H1 (cell line): ENCODE measurements around the gene ABHD12. TPM values are rescaled to one million over a fixed set of nuclear protein-coding genes. Genes with fewer than 3 reads are reported as not detected.
A peak's percentile ranks its signal among the peaks of the same experiment; 100 is the strongest.

Experiments
- CTCF ChIA-PET: fragments of 300-600 bp; sonication (Branson Sonifier 250); formaldehyde crosslinking; loops from one replicate; lab custom pipeline; 2021; ENCODE audit not compliant: partially characterized antibody; lab: Charles Lee
- POLR2A ChIA-PET: fragments of 300-600 bp; sonication (Branson Sonifier 250); formaldehyde crosslinking; loops from one replicate; lab custom pipeline; 2021; ENCODE audit warnings: inconsistent platforms; ENCODE audit not compliant: partially characterized antibody; lab: Charles Lee
- DNase-seq, 2 experiments: peaks; one replicate each; pipeline versions ENCODE4 v3.0.0 to v3.0.0-alpha.2; 2010 to 2022; ENCODE audit warnings: low spot score in 2 of 2, low read depth in 1 of 2, mixed read lengths in 1 of 2
- FAIRE-seq: peaks from 2 replicates; lab custom pipeline; 2011; peaks lifted over from hg19 to GRCh38; lab: Jason Lieb, UNC
- H2AFZ ChIP-seq: 2 replicates; pipeline ENCODE4 v1.8.1; 2012; ENCODE audit warnings: low read length, inconsistent platforms
- H2AK5ac ChIP-seq: 2 replicates; pipeline ENCODE4 v1.6.1; 2013; ENCODE audit warnings: low read depth, low read length
- H2BK120ac ChIP-seq: replicated peaks from 2 replicates; pipeline ENCODE3; 2013; ENCODE audit warnings: low read depth, low read length, inconsistent platforms
- H2BK12ac ChIP-seq: 2 replicates; pipeline ENCODE4 v1.6.1; 2013; ENCODE audit warnings: low read depth, low read length
- H2BK15ac ChIP-seq: 2 replicates; pipeline ENCODE4 v1.6.1; 2013; ENCODE audit warnings: low read length
- H2BK20ac ChIP-seq: 2 replicates; pipeline ENCODE4 v1.6.1; 2013; ENCODE audit warnings: low read length
- H2BK5ac ChIP-seq: 2 replicates; pipeline ENCODE4 v1.6.1; 2013; ENCODE audit warnings: low read depth, low read length
- H3K14ac ChIP-seq: 2 replicates; pipeline ENCODE4 v1.6.1; 2013; ENCODE audit warnings: inconsistent platforms; ENCODE audit not compliant: insufficient read length
- H3K18ac ChIP-seq: 2 replicates; pipeline ENCODE4 v1.6.1; 2013; ENCODE audit warnings: low read length; ENCODE audit errors: extremely low read depth
- H3K23ac ChIP-seq: 2 replicates; pipeline ENCODE4 v1.6.1; 2013; ENCODE audit warnings: inconsistent platforms; ENCODE audit not compliant: insufficient read length
- H3K23me2 ChIP-seq: 2 replicates; pipeline ENCODE4 v1.6.1; 2013; ENCODE audit warnings: low read depth, low read length
- H3K27ac ChIP-seq: 2 replicates; pipeline ENCODE4 v1.6.1; 2011; ENCODE audit warnings: low read depth, low read length, inconsistent platforms
- H3K27me3 ChIP-seq, 4 experiments: replicated peaks in 1 of 4; 1 replicate in 1 of 4; 2 replicates in 3 of 4; pipeline versions ENCODE4 v1.6.1 to v1.8.1; 2011 to 2013; ENCODE audit warnings: low read length in 3 of 4, mild to moderate bottlenecking in 3 of 4, inconsistent platforms in 2 of 4, mixed read lengths in 2 of 4, moderate library complexity in 1 of 4; ENCODE audit not compliant: control insufficient read depth in 3 of 4, insufficient read depth in 3 of 4; ENCODE audit errors: extremely low read depth in 1 of 4
- H3K36me3 ChIP-seq, 4 experiments: 2 replicates each; pipeline versions ENCODE4 v1.6.1 to v1.8.1; 2011 to 2013; ENCODE audit warnings: mild to moderate bottlenecking in 4 of 4, low read length in 3 of 4, moderate library complexity in 2 of 4, control low read depth in 1 of 4, inconsistent platforms in 1 of 4; ENCODE audit not compliant: insufficient read depth in 4 of 4, control insufficient read depth in 2 of 4
- H3K4ac ChIP-seq: replicated peaks from 2 replicates; pipeline ENCODE3; 2013; ENCODE audit warnings: low read length, low read depth, mixed read lengths, inconsistent platforms; ENCODE audit not compliant: insufficient read length
- H3K4me1 ChIP-seq, 4 experiments: replicated peaks in 1 of 4; 1 replicate in 1 of 4; 2 replicates in 3 of 4; pipeline versions ENCODE4 v1.6.1 to v1.8.1; 2011 to 2013; ENCODE audit warnings: low read length in 3 of 4, inconsistent platforms in 2 of 4, mixed read lengths in 1 of 4; ENCODE audit not compliant: insufficient read depth in 4 of 4, control insufficient read depth in 3 of 4
- H3K4me2 ChIP-seq, 2 experiments: 2 replicates each; pipeline versions ENCODE4 v1.6.1 to v1.8.1; 2011 to 2013; ENCODE audit warnings: low read depth in 2 of 2, low read length in 2 of 2, control low read depth in 1 of 2, inconsistent platforms in 1 of 2, mild to moderate bottlenecking in 1 of 2; ENCODE audit not compliant: insufficient read depth in 1 of 2
- H3K4me3 ChIP-seq, 4 experiments: fragments of 200-600, 300-600 bp in 1 of 4; sonication (generic), shearing (Covaris generic), sonication (Bioruptor Twin) in 1 of 4; 2 replicates each; pipeline versions ENCODE4 v1.5.1 to v1.8.1; 2011 to 2016; ENCODE audit warnings: low read length in 4 of 4, low read depth in 3 of 4, control low read depth in 2 of 4, inconsistent platforms in 2 of 4, mild to moderate bottlenecking in 2 of 4, mixed read lengths in 1 of 4, moderate library complexity in 1 of 4; ENCODE audit not compliant: insufficient read depth in 2 of 4; ENCODE audit errors: extremely low read depth in 1 of 4
- H3K56ac ChIP-seq: replicated peaks from 2 replicates; pipeline ENCODE3; 2013; ENCODE audit warnings: low read depth, mild to moderate bottlenecking, mixed read lengths, low read length, inconsistent platforms; ENCODE audit not compliant: insufficient read length
- H3K79me1 ChIP-seq: 2 replicates; pipeline ENCODE4 v1.6.1; 2013; ENCODE audit warnings: low read depth, low read length, control low read depth
- H3K79me2 ChIP-seq, 2 experiments: 2 replicates each; pipeline versions ENCODE4 v1.6.1 to v1.8.1; 2012 to 2013; ENCODE audit warnings: low read length in 2 of 2, mild to moderate bottlenecking in 2 of 2, inconsistent platforms in 1 of 2; ENCODE audit not compliant: insufficient read depth in 2 of 2, control insufficient read depth in 1 of 2
- H3K9ac ChIP-seq, 4 experiments: replicated peaks in 1 of 4; 1 replicate in 1 of 4; 2 replicates in 3 of 4; pipeline versions ENCODE4 v1.6.1 to v1.8.1; 2011 to 2013; ENCODE audit warnings: low read depth in 3 of 4, low read length in 3 of 4, control low read depth in 2 of 4, mild to moderate bottlenecking in 2 of 4, moderate library complexity in 2 of 4, inconsistent platforms in 1 of 4; ENCODE audit errors: extremely low read depth in 1 of 4
- H3K9me3 ChIP-seq, 2 experiments: 2 replicates each; pipeline versions ENCODE4 v1.6.1 to v1.8.1; 2012 to 2013; ENCODE audit warnings: mild to moderate bottlenecking in 2 of 2, moderate library complexity in 2 of 2, control low read depth in 1 of 2, inconsistent platforms in 1 of 2, low read depth in 1 of 2, low read length in 1 of 2, mixed read lengths in 1 of 2; ENCODE audit not compliant: insufficient read depth in 2 of 2
- H4K20me1 ChIP-seq, 2 experiments: replicated peaks in 1 of 2; 2 replicates each; pipeline versions ENCODE3 to v1.8.1; 2011 to 2013; ENCODE audit warnings: inconsistent platforms in 2 of 2, low read length in 2 of 2, mild to moderate bottlenecking in 1 of 2; ENCODE audit not compliant: insufficient read depth in 2 of 2, control insufficient read depth in 1 of 2
- H4K5ac ChIP-seq: 2 replicates; pipeline ENCODE4 v1.6.1; 2013; ENCODE audit warnings: low read length, low read depth, mixed read lengths, inconsistent platforms; ENCODE audit not compliant: insufficient read length
- H4K8ac ChIP-seq: 2 replicates; pipeline ENCODE4 v1.8.0; 2013; ENCODE audit warnings: mild to moderate bottlenecking, moderate library complexity, low read length, inconsistent platforms; ENCODE audit not compliant: insufficient read depth; ENCODE audit errors: extremely low read depth
- H4K91ac ChIP-seq: replicated peaks from 2 replicates; pipeline ENCODE3; 2013; ENCODE audit warnings: low read length, mixed read lengths, inconsistent platforms; ENCODE audit not compliant: insufficient read length
- ATF2 ChIP-seq: IDR thresholded peaks from 2 replicates; pipeline ENCODE4 v1.6.1; 2012; ENCODE audit warnings: low read length, inconsistent platforms
- CBX5 ChIP-seq: fragments of 300-800, 300-1000 bp; sonication (generic); IDR thresholded peaks from 2 replicates; pipeline ENCODE4 v1.7.1; 2016; ENCODE audit warnings: antibody characterized with exemption, low read length, low read depth
- CREB1 ChIP-seq: IDR thresholded peaks from 2 replicates; pipeline ENCODE4 v1.6.1; 2012; ENCODE audit warnings: inconsistent platforms
- EGR1 ChIP-seq: IDR thresholded peaks from 2 replicates; pipeline ENCODE4 v1.6.1; 2011; ENCODE audit warnings: low read depth, low read length, borderline replicate concordance
- HDAC6 ChIP-seq: IDR thresholded peaks from one replicate; pipeline ENCODE4 v1.7.1; 2012; ENCODE audit warnings: low read depth, mild to moderate bottlenecking, inconsistent platforms, low read length, moderate library complexity
- MAX ChIP-seq: IDR thresholded peaks from 2 replicates; pipeline ENCODE4 v1.6.1; 2012; ENCODE audit warnings: inconsistent platforms
- POLR2A ChIP-seq, 2 experiments: IDR thresholded peaks; 1 replicate in 1 of 2; 2 replicates in 1 of 2; pipeline ENCODE4 v1.6.1; 2011; ENCODE audit warnings: low read depth in 2 of 2, low read length in 2 of 2, mild to moderate bottlenecking in 2 of 2; ENCODE audit errors: control extremely low read depth in 1 of 2
- RNF2 ChIP-seq: fragments of 200-900, 300-1000 bp; sonication (generic); IDR thresholded peaks from 2 replicates; pipeline ENCODE4 v1.7.1; 2016; ENCODE audit warnings: borderline replicate concordance, low read depth, mild to moderate bottlenecking, antibody characterized with exemption, low read length; ENCODE audit not compliant: poor library complexity, severe bottlenecking; ENCODE audit errors: missing control alignments
- SP1 ChIP-seq: IDR thresholded peaks from 2 replicates; pipeline ENCODE4 v1.6.1; 2011; ENCODE audit warnings: low read depth, low read length
- SUZ12 ChIP-seq: fragments of 200-600 bp; sonication (generic); IDR thresholded peaks from 2 replicates; pipeline ENCODE4 v1.6.1; 2012; ENCODE audit warnings: mild to moderate bottlenecking, inconsistent platforms, low read length, moderate library complexity, mixed read lengths
- ZNF274 ChIP-seq: IDR thresholded peaks from 2 replicates; pipeline ENCODE4 v1.7.0; 2012; ENCODE audit warnings: low read length, borderline replicate concordance; ENCODE audit errors: extremely low read depth
- WGBS, 2 experiments: shearing (Covaris generic) in 1 of 2; methylation state at CpG; one replicate each; pipeline versions ENCODE4 v1.1.6 to v1.1.7; 2013 to 2015; ENCODE audit warnings: low lambda C conversion rate in 2 of 2, mixed read lengths in 2 of 2, inconsistent platforms in 1 of 2, low coverage in 1 of 2, missing lambda C conversion rate in 1 of 2; ENCODE audit not compliant: insufficient replicate concordance in 2 of 2, insufficient coverage in 1 of 2, insufficient read length in 1 of 2; ENCODE audit errors: extremely low coverage in 1 of 2, missing lambda C conversion rate in 1 of 2; 5-methylcytosine and 5-hydroxymethylcytosine counted together
- polyA plus RNA-seq, 7 experiments: library from polyadenylated mRNA; depleted of rRNA in 3 of 7; stranded (reverse) in 5 of 7; unstranded in 2 of 7; fragments of >200 nt in 5 of 7; fragments of 200-250 nt in 2 of 7; gene quantifications; 1 replicate in 5 of 7; 2 replicates in 1 of 7; 4 replicates in 1 of 7; pipeline versions ENCODE4 v1.2.1 to v1.2.3, GENCODE V29; 2011 to 2013; ENCODE audit warnings: missing spikeins in 2 of 7, mixed read lengths in 2 of 7
- total RNA-seq: library from RNA; stranded (reverse); fragmentation: NEBNext Ultra II Directional; extraction: Animal tissue kit (Norgen Biotek cat#: 25700); gene quantifications from 2 replicates; pipeline ENCODE4 v1.2.1, GENCODE V29; 2021

The ABHD12 gene
- total and polyA plus RNA-seq, 2 of the 8 experiments (the other 6 are each of a cell fraction or from before 2014, with no cell fraction given): 31.3 to 59.5 TPM

DNA sequence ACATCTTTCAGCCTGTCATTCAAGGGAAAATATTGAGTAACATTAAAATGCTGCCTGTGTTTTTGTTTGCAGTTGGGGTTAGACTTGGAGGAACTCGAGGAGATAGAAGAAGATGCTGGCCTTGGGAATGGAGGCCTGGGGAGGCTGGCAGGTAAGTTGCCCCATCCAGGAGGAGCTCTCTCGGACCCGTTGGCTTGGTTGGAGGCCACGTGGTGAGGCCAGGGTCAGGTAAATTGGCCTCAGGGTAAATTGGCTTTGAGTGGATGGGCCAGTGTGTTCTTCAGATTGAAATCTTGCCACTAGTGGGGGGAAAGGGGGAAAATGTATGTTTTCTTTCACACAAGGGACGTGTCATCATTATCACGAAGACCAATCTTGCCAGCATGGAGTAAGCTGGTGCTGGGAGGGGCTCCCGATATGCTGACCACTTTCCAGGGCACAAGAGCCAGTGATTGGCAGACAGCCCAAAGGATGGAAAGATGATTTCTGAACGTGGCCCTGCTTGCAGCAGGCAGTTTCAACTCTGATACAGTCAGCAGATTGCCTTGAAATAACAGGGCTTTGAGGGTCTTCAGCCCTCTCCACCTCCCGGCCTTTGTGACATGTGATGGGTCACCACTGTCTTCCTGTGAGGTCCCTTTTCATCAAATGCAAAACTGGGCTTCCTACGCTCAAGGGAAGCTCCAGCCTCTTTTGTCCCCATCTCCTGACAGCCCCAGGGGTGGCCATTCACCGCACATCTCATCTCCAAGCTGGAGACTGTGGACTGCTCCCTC is 121.4 kb downstream of the ABHD12 start:
- Histone ChIP-seq H3K23ac (no peak overlapping the region), H3K18ac (no peak overlapping the region), H3K9ac (no peak overlapping the region), H2BK5ac (no peak overlapping the region), H4K20me1 (peaks cover 0 to 5% of the 10 kb centered on the region in 2 experiments), H3K4me2 (no peak overlapping the region), H3K27ac (no peak overlapping the region), H2BK120ac (no peak overlapping the region), H3K9me3 (no peaks in the 10 kb centered on the region), H2AFZ (no peak overlapping the region), H3K79me2 (no peaks in the 10 kb centered on the region), H3K4ac (no peak overlapping the region), H2BK15ac (no peak overlapping the region), H3K4me1 (no peaks in the 10 kb centered on the region; a peak in 2 of 7 replicates), H4K8ac (no peak overlapping the region), H3K79me1 (peaks cover 2% of the 10 kb centered on the region), H3K23me2 (no peaks in the 10 kb centered on the region), H4K5ac (no peak overlapping the region), H3K36me3 (peaks cover 5 to 18% (median 12%) of the 10 kb centered on the region in 4 experiments; a peak in 7 of 8 replicates), H2AK5ac (no peak overlapping the region), H3K56ac (no peak overlapping the region), H2BK12ac (no peak overlapping the region), H3K27me3 (no peaks in the 10 kb centered on the region), H3K14ac (no peak overlapping the region), H3K4me3 (no peak overlapping the region), H2BK20ac (no peak overlapping the region), H4K91ac (no peak overlapping the region)
- peak in 1 of 2 experiments; percentile 23 for DNase-seq
- CTCF ChIA-PET: interaction anchor here (0.8 to 1.3 kb wide), 2 partner anchors 11 to 21 kb away, joined by 3 read pairs; no protein-coding TSS in a partner anchor
- POLR2A ChIA-PET: interaction anchor here (1.6 kb wide), 1 partner anchor 9 kb away, joined by 5 read pairs; no protein-coding TSS in a partner anchor
- 89% methylated on average over 11 of the region's 11 CpGs; no CpG with 5 or more reads in 1 of the 2 experiments for WGBS, 2 experiments
- FAIRE-seq: no peak
- TF ChIP-seq POLR2A (IDR thresholded peaks at IDR 0.05; ENCODE audit: control extremely low read depth in 1 of 2, low read depth in 2 of 2, low read length in 2 of 2) (no peak), RNF2 (no peak), CREB1 (no peak), ZNF274 (no peak), HDAC6 (no peak), ATF2 (no peak), SP1 (no peak), SUZ12 (no peak), EGR1 (no peak), MAX (no peak), CBX5 (no peak)
